Kidney glomerular epithelial cell (primary cell): ENCODE results near the gene GGT6.

Experiments used
- DNase-seq: peaks from one replicate; lab custom pipeline; 2025; lab: John Stamatoyannopoulos, UW

Gene GGT6

DNA sequence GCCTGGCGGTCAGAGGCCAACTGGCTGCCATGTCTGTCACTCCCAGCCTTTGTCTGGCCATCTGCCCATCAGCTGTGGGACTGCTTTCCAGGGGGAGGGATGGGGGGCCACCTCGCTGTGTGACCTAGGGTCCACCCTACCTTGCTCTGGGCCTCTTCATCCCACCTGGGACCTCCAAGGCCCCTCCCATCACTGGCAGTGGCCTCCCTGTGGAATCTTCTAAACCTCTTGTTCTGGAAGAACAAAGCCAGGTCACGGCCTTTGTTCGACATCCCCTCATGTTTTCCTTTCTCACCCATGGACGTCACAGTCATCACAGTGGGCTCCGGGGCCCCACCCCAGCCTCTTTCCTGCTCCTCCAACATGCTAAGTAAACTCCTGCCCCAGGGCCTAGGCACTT is 37.7 kb downstream of the GGT6 start:
- no peak for DNase-seq

DNA sequence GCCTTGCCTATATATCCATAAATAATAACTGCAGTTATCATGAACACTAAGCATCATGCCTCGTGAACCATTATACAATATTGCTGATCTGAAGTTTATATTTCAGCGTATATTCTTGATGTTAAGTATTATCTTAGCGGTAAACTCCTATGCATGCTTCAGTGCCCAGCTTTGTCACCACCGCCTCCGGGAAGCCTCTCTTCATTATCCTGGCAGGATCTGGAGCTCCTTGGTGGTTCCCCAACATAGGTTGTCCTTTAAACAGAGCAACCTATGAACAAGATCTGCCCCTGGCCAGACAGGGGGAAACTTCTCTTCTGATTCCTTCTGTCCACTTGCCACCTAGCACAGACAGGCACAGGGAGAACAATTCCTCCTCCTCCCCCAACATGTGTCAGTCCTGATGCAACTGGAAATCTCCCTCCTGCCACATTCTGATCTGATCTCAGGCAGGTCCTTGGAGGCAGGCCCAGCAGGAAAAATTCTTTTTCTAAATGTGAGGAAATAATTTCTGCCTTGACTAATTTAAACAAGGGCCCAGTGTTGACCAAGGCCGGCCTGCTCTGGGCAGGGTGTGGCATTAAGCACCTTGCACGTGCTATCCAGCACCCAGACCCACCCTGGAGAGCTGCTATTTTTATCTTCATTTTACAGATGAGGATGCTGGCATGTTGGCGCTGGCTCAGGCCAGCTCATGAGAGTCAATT is 39.3 kb downstream of the GGT6 start:
- DNase-seq = peak; percentile 50

DNA sequence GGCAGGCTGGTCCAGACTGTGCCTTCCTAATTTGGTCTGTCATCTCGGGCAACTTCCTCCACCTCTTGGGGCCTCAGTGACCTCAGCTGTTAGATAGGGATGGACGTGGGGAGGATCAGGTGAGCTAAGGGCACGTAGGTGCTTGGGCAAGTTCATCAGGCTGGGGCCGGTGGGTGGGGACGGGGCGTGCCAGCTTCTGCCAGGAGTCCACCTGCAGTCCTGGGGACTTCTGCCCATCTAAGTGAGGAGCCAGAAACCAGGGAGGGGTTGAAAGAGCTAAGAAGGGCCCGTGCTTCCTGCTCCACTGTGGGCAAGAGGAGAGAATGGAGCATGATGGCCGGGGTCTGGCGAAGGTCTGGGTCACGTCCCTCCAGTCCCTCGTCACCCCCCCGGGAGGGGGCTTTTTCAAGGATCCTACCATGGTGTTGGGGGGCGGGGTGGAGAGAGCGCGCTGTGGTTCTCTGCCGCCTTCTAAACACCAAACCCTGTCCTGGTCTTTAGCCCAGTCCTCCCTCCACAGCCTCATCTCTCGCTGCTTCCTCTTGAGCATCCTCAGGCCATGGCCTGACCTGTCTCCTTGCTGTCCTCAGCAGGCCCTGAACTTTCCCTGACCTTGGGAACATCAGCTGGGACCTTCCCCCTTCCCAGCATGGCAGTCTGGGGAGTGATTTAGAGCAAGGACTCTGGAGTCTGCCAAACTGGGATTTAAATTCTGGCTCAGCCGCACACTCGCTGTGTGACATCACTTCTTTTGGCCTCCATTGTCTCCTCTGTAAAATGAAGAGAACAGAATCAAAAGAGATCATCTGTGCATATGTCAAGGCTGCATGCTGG is 40.1 kb downstream of the GGT6 start:
- no peak for DNase-seq

DNA sequence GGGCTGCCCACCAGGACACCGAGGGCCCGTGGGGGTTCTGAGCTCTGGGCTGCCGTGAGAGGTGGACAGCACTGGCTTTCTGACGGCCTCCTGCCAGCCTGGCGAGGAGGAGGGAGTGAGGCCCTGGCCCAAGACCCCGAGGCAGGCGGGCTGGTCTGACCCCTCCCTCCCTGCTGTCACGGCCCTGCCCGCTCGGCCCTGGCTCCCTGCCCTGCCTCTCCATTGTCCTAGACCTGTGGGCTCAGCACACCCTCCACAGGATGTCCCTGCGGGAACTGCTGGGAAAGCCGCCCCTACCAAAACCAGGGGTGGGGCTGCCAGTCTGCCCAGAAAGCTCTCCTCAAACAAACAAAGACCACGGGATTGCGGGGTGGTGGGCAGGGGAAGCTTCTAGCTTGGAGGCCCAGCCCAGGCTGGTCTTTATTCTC is 41.0 kb downstream of the GGT6 start:
- no peak for DNase-seq

DNA sequence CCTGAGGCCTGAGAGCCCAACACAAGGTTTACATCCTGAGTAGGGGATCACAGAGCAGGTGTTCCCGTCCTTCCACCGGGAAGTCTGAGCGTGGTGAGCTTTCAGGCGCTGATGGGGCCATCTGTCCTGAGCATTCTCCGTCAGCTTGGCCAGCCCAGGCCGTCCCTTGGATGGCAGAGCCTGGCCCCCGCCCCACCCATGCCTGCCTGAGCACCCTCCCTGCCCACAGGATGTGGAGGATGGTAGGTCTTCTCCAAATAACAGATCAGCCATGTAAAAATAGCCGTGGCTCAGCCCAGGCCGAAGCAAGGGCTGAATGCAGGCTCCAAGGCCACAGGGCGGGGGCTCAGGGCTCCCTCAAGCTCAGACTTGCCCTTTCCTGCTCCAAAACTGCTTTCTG is 41.5 kb downstream of the GGT6 start:
- DNase-seq = no peak

DNA sequence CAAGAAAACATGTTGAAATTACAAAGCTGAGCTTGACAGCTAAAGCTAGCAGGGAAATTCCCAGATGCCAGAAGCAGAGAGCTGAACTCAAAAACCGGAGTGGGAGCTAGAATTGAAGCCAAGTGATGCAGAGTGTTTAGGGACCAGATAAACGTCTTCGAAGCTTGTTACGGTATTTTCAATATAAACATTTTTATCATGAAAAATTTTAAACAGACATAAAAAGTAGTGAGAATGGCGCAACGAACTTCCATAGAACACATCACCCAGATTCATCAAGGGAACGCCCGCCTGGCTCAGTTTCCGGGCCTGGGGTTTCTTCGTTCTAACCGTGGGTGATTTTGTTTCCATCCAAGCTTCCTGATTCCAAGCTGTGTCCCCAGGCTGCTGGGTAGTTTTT is 43.6 kb downstream of the GGT6 start:
- no peak for DNase-seq

DNA sequence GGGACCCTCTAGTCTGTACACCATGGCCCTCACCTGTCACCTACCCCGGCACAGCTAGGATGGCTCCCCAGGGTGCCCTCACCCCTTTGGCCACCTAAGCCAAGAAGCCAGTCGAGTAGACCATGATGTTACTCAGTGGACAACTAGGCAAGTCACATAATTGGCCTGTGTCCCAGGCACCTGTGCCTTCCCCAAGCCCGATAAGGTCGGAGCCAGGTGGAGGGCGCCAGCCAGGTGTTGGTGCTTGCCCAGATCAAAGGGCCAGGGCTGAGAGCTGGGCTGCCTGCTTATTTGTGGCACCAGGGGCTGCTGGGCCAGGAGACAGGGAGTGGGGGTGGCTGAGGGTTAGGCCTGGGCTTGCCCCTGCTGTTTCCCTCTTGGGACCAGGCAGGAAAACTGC is 44.9 kb downstream of the GGT6 start:
- DNase-seq = no peak

DNA sequence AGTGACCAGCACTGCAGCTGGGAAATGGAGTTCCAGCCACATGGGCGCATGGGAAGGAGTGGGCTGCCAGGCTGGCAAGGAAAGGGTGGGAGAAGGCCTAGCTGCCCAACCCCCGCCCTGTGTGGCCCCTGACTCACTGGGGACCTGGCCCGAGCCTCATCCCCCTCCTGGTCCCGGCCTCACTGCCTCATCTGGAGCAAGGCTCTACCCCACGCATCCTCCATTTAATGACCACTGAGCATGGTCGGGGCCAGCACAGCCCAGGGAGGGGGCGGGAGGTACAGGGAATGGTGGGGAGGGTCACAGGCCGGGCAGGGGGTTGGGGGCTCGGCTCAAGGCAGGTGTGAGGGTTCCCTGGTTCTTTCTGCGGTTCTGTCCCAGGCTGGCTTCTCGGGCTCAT is 45.6 kb downstream of the GGT6 start:
- DNase-seq = no peak

DNA sequence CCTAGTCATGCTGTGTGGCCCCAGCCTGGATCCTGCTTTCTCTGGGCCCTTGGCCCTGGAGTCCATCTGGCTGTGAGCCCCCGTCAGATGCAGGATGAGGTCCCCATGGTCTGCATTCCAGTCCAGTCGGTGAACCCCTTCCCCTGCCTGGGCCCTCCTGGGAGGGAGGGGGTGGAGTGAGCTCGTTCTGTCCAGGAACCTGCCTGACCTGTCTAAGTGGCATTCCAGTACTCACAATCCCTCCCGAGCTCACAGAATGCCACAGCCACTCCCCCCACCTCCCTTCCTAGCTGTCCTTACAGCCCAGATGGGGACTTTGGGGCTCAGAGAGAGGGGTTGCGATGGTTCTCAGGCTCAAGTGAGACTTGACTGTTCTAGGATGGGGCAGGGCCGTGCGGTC is 46.2 kb downstream of the GGT6 start:
- no peak for DNase-seq

DNA sequence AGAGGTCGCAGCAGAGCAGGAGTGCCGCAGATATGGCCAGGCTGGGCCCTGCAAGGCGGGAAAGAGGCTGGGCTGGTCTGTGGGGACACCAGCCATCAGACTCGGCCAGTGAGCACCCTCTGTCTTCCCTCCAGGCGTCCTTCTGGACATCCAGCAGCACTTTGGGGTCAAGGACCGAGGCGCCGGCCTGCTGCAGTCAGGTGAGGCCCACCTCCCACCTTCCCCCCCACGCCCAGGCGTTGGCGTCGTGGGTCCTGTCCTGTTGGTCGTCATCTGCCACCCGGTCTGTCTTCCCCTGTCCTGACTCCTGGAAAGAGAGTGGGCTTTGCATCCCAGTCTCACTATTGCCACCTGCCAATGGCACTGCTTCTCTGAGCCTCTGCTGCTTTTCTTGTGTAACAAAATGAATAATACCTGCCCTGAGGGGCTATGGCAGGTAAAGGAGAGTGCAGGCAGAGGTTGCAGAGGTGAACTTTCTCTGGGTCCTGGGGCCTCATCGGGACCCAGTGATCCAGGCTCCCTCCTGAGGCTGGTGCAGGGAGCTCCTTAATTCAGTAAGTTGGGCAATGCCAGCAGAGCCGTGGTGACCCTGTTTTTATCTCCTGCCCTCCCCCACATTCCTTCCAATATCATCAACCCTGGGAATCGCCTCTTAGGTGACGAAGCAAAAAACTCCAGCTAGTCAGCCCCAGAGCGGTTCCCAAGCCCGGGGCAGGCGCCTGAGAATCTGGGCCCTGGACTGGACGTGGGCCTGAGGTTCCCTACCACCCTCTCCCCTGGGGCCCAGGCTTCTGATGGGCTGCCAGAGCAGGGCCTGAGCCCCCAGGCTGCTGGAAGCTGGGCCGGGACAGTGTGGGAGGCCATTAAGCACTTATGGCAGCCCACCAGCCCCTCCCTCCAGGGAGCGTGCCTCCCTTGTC is 47.0 kb downstream of the GGT6 start:
- no peak for DNase-seq

DNA sequence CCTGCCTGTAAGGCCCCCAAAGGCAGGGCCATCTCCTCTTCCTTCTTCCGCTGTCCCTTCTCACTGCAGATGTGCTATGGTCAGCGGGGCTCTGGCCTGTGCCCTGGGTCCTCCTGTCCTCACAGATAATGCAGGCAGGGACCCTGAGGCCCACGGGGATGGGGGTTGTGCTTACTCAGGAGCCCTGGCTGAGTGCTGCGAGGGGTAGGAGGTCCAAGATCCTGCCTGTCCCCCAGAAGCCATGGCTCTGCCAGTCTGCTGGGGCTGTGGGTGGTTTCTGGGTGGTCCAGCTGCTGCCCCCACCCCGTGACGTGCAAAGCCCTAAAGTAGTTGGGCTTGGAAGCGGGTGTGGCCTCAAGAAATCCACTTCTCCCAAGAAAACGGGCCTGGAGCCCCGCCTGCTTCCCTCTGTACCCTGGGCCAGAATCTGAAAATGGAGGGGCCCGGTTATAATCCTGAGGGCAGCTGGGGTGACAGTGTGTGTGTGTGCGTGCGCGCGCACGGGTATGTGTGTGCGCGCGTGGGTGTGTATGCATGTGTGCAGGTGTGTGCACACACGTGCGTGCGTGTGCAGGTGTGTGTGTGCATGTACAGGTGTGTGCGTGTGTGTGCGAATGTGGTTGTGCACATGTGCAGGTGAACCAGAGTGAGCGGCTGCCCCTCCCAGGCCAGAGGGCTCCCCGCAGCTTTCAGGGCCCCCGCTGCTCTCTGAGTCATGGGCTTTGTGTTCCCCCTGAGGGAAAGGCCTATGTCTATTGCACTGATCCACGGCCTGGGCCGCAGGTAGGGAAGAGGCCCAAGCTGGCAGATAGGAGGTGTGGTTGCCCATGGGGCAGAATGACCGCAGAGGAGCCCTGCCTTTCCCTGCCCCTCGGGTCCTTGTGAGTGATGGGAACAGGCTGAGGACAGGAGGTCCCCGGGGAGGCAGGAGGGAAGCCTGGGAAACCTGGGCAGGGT is 47.9 kb downstream of the GGT6 start:
- no peak for DNase-seq

DNA sequence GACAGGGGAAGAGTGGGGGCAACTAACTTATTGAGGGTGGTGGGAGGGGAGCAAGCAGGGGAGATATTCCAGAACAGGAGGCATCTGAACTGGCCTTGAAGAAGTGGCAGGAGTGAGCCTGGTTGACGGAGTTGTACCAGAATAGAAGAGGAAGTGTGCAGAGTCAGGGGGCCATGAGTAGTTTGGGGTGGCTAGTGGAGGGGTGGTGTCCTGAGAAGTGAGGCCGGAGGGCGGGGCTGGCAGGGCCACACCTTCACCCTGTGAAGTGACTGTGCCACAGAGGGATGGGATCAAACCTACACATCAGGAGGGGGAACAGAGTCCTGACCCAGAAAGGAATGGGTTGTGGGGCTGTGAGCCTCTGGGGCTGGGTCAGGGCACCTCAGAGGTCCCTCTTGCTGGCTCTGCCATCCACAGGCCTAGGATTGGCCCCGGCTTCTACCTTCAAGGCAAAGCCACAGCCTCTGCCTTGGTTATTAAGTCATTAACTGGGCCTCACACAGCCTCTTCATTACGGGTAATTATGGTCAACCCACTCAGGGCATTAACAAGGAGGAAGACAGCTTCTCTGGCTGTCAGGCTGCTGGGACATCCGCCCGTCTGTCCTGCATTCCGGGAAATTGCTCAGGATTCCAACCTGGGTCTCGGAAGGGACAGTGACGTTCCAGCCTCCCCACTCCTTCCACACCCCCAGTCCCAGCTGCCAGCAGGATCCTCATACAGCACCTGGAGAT is 49.0 kb downstream of the GGT6 start:
- no peak for DNase-seq

DNA sequence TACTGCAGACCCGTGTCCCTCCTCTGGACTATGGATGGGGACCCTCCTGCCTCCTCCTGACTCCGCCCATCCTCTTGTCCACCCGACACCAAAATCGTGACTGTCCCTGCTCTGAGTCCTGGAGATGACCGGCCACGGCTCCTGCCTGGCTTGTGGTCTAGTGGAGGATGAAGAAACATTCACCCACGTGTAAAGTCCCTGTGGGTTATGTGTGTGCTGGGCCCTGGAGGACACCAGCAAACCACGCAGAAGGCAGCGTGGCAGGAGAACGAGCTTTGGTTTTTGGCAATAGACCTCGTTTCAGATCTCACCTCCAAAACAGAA is 49.8 kb downstream of the GGT6 start:
- DNase-seq = no peak

DNA sequence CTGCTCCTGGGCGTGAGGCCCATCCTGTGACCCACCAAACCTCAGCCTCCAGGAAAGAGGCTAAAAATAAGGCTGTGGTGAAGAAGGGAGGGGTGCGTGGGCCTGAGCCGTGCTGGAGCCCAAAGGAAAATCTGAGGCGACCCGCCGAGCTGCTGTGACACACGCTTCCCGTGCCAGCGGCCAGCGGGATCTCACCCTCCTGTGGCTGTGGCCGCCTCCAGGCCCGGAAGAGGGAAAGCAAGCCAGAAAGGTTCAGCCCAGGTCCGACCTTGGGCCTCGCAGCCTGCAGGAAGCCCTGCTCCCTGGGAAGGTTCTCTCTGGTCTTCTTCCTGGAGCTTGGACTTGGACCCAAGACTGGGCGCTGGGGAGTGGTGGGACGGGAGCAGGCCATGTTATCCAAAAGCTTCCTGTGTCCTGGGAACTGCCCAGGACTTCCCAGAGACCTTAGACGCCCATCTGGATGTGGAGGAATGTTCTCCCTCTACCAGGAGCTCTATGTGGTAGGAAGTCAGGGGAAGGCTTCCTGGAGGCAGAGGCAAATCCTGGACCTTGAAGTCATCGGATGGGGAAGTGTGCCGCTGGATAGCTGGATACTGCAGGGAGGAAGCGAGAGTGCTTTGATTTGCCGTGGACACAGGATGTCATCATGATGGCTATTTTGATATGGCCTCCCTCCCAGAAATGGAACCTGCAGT is 50.3 kb downstream of the GGT6 start:
- no peak for DNase-seq

DNA sequence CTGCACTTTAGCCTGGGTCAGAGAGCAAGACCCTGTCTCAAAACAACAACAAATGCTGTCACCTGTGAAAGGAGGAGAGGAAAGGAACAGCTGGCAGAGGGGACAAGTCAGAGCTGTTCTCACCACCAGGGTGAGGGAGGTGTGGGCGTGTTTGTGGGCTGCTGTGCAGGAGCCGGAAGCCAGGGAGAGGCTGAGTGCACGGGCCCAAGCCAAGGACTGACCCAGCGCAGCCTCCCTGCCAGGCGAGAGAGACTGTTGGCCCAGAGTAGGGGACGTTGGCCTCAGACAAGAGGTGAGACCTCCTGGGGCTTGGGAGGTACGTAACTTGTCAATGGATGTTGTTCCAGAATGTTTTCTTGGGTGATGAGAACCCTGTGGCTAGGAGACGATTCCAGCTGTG is 51.0 kb downstream of the GGT6 start:
- no peak for DNase-seq

DNA sequence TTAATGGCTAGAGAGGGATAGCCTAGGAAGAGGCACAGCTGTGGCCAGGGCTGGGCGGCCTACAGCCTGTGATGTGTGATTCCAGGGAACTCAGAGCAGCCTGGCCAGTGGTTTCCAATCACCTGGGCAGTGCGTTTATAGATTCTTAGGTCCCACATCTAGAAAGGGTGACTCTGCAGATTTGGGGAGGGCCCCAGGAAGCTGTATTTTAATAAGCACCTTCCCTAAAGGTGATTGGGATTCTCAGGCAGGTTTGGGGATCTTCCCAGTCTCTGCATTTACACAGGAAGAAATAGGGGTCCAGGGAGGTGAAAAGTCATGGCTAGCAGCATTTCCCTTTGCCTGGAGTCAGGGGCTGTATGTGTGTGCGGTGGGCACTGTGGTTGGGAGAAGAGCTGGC is 52.2 kb downstream of the GGT6 start:
- no peak for DNase-seq

DNA sequence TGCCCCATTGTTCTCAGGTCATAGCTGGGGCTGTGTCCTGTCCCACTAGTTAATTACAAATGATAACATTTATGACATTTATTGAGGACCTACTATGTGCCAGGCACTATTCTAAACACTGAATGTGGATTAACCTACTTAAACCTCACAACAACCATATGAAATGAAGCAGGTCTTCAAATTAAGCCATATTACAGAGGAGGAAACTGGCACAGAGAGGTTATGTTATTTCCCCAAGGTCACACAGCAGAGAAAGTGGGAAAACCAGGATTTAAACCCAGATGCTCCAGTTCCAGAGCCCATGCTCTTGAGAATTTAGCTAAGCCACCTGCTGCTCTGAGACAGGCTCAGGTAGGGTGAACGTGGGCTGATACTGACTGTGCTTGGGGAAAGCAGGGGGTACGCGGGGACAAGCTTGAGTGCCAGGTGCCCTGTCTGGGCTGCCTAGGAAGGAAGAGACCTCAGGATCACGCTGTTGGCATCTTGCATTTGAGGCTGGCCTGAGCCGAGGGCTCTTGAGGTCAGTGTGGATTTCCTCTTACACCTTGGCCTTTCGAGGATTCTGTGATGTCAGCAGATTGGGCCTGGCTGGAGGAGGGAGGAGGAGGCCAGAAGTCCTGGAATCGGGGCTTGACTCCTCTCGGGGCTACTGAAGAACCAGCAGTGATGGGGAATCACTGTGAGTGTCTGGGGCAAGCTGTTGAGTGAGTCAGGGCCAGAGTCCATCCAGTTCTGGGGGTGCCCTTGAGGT is 52.8 kb downstream of the GGT6 start:
- no peak for DNase-seq
